Activated naive CD4-positive, alpha-beta T cell treated with anti-CD3 and anti-CD28 coated beads, Interleukin-2, amount 50 U/mL, for 72 hours (primary cell): ENCODE data around the gene NUDT19. TPM values are rescaled to one million over a fixed set of nuclear protein-coding genes. Genes with fewer than 3 reads are reported as not detected.
"Not testable (repeated sequence)": the region's sequence is repeated elsewhere in the genome, so short reads cannot be mapped to it uniquely, and the experiment has no call there.

Experiments used
- ATAC-seq, 2 donors: fragments of 150-1000 bp; cut with Tn5 transposase; 2 replicates each; pipeline ENCODE4 v1.10.0; 2021; ENCODE audit warnings: mild to moderate bottlenecking in 2 of 2, moderate library complexity in 2 of 2
- DNase-seq, 2 donors: peaks; one replicate each; pipeline ENCODE4 v3.0.0; 2021 to 2022; ENCODE audit warnings: low spot score in 2 of 2
- H3K27ac Mint-ChIP-seq, 2 donors: one replicate each; pipeline ENCODE4 v1.8.0; 2022; ENCODE audit warnings: mild to moderate bottlenecking in 2 of 2, mixed read lengths in 2 of 2
- H3K36me3 Mint-ChIP-seq, 2 donors: one replicate each; pipeline ENCODE4 v1.8.0; 2022; ENCODE audit warnings: mixed read lengths in 2 of 2
- H3K9me3 Mint-ChIP-seq, 2 donors: one replicate each; pipeline ENCODE4 v1.8.0; 2022; ENCODE audit warnings: mixed read lengths in 2 of 2
- total RNA-seq, 2 donors: library from RNA; stranded (reverse); gene quantifications; one replicate each; pipeline ENCODE4 v1.2.3, GENCODE V29; 2022

Gene NUDT19
- total RNA-seq, 2 donors from 2014 or later = 10.1 to 15.9 TPM

- peaks cover 0 to 4% of the 10 kb centered on the region in 2 donors for H3K9me3 Mint-ChIP-seq
- no peak for ATAC-seq
- no peak for DNase-seq
- H3K36me3 Mint-ChIP-seq = peaks cover 0 to 11% of the 10 kb centered on the region in 2 donors
- no peak overlapping the region for H3K27ac Mint-ChIP-seq
Observed at GRCh38 chr19:32720216-32720935, 28.8 kb downstream of the NUDT19 start.

- Mint-ChIP-seq H3K36me3 (peaks cover 0 to 11% of the 10 kb centered on the region in 2 donors), H3K27ac (no peak overlapping the region), H3K9me3 (peaks cover 0 to 4% of the 10 kb centered on the region in 2 donors)
- DNase-seq (no peak), ATAC-seq (no peak)
Observed at GRCh38 chr19:32720936-32721250, 29.3 kb downstream of the NUDT19 start.

- no peak for DNase-seq
- H3K36me3 Mint-ChIP-seq = no peaks in the 10 kb centered on the region
- no peak for ATAC-seq
- no peaks in the 10 kb centered on the region for H3K9me3 Mint-ChIP-seq
- H3K27ac Mint-ChIP-seq = no peak overlapping the region
Observed at GRCh38 chr19:32735936-32736335, 44.3 kb downstream of the NUDT19 start.

- no peak overlapping the region for H3K27ac Mint-ChIP-seq
- DNase-seq (no peak), ATAC-seq (no peak)
- H3K36me3 Mint-ChIP-seq = no peaks in the 10 kb centered on the region
- no peaks in the 10 kb centered on the region for H3K9me3 Mint-ChIP-seq
Observed at GRCh38 chr19:32743021-32743420, 51.4 kb downstream of the NUDT19 start.

- Mint-ChIP-seq H3K36me3 (no peaks in the 10 kb centered on the region), H3K27ac (no peak overlapping the region), H3K9me3 (no peaks in the 10 kb centered on the region)
- DNase-seq (no peak), ATAC-seq (no peak)
Observed at GRCh38 chr19:32743447-32743846, 51.8 kb downstream of the NUDT19 start.

- H3K36me3 Mint-ChIP-seq = no peaks in the 10 kb centered on the region
- no peak overlapping the region for H3K27ac Mint-ChIP-seq
- DNase-seq (no peak), ATAC-seq (no peak)
- H3K9me3 Mint-ChIP-seq = no peaks in the 10 kb centered on the region
Observed at GRCh38 chr19:32744555-32745325, 53.1 kb downstream of the NUDT19 start.

GRCh38 chr19:32745594-32746251, 54.1 kb downstream of the NUDT19 start:
- H3K9me3 Mint-ChIP-seq, H3K27ac Mint-ChIP-seq, DNase-seq, H3K36me3 Mint-ChIP-seq: not testable (repeated sequence)
- ATAC-seq = peak; percentile 36 to 38

- not testable (repeated sequence) for H3K36me3 Mint-ChIP-seq, H3K27ac Mint-ChIP-seq, H3K9me3 Mint-ChIP-seq
- ATAC-seq = peak; percentile 49 to 76
- DNase-seq = peak in 1 of 2 donors; percentile 6
Observed at GRCh38 chr19:32746631-32747196, 55.1 kb downstream of the NUDT19 start.

GRCh38 chr19:32748497-32748896, 56.9 kb downstream of the NUDT19 start:
- DNase-seq (no peak), ATAC-seq (no peak)
- H3K36me3 Mint-ChIP-seq = no peaks in the 10 kb centered on the region
- H3K9me3 Mint-ChIP-seq = no peaks in the 10 kb centered on the region
- H3K27ac Mint-ChIP-seq = no peak overlapping the region

- Mint-ChIP-seq H3K27ac (no peak overlapping the region), H3K9me3 (no peaks in the 10 kb centered on the region), H3K36me3 (no peaks in the 10 kb centered on the region)
- DNase-seq = no peak
- no peak for ATAC-seq
Observed at GRCh38 chr19:32748948-32749347, 57.3 kb downstream of the NUDT19 start.

- no peak for DNase-seq
- ATAC-seq = no peak
- Mint-ChIP-seq H3K9me3 (no peaks in the 10 kb centered on the region), H3K36me3 (no peaks in the 10 kb centered on the region), H3K27ac (no peak overlapping the region)
Observed at GRCh38 chr19:32749361-32749760, 57.7 kb downstream of the NUDT19 start.

GRCh38 chr19:32750441-32751055, 58.9 kb downstream of the NUDT19 start:
- Mint-ChIP-seq H3K9me3 (no peaks in the 10 kb centered on the region), H3K27ac (no peak overlapping the region), H3K36me3 (peaks cover 0 to 7% of the 10 kb centered on the region in 2 donors)
- ATAC-seq = no peak
- DNase-seq = no peak

GRCh38 chr19:32751066-32751465, 59.4 kb downstream of the NUDT19 start:
- Mint-ChIP-seq H3K9me3 (no peaks in the 10 kb centered on the region), H3K36me3 (peaks cover 0 to 7% of the 10 kb centered on the region in 2 donors), H3K27ac (no peak overlapping the region)
- DNase-seq (no peak), ATAC-seq (no peak)

- Mint-ChIP-seq H3K36me3 (peaks cover 7 to 15% of the 10 kb centered on the region in 2 donors), H3K9me3 (peaks cover 0 to 6% of the 10 kb centered on the region in 2 donors), H3K27ac (no peak overlapping the region)
- no peak for ATAC-seq
- no peak for DNase-seq
Observed at GRCh38 chr19:32757189-32757588, 65.6 kb downstream of the NUDT19 start.
